GM19372 (cell line): ENCODE measurements around the gene CRISPLD2.

ENCODE experiments used
- ATAC-seq: cut with Tn5 transposase; IDR thresholded peaks from one replicate; pipeline ENCODE4 v1.9.1; 2021; ENCODE audit warnings: mild to moderate bottlenecking, low read depth, moderate library complexity; ENCODE audit not compliant: unreplicated experiment

The CRISPLD2 gene

DNA sequence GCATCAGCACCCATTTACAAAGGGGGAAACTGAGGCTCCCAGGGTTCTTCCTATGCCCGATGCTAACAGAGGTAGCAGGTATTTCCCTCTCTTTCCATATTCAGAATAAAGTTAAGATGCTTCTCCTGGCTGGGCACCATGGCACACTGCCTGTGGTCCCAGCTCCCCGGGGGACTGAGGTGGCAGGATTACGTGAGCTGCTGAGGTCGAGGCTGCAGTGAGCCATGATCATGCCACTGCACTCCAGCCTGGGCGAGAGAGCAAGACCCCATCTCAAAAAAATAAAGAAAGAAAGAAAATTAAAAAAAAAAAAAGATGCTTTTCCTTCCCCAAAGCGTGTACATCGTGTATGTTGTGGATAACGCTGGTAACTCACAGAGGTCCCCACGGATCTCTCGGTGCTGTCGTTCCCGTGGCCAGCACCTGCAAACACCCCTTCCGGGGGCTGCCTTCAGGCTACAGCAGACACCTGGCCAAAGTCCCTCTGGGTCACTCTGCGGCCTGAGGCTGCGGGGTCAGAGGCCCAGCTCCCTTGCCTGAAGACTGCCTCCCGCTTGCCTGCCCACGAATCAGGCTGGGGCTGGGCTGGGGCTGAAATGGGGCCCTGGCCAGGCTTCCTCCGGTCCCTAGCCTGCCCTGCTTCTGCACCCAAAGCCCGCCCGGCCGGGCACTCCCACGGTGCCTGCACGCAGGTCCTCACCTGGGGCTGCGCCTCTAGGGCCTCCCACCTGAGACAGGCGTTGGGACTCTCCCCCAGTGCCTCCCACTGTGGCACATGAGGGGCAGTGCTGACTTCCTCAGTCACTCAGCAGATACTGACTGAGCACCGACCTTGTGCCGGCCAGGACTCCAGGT lies 128.4 kb downstream of the CRISPLD2 start:
- ATAC-seq, result no peak

GRCh38 chr16:84948851-84949610 lies 129.2 kb downstream of the CRISPLD2 start:
- no peak for ATAC-seq

GRCh38 chr16:84949772-84950436 lies 130.1 kb downstream of the CRISPLD2 start:
- ATAC-seq, result no peak

- no peak for ATAC-seq
Measured at GRCh38 chr16:84950906-84951305, 131.1 kb downstream of the CRISPLD2 start.

DNA sequence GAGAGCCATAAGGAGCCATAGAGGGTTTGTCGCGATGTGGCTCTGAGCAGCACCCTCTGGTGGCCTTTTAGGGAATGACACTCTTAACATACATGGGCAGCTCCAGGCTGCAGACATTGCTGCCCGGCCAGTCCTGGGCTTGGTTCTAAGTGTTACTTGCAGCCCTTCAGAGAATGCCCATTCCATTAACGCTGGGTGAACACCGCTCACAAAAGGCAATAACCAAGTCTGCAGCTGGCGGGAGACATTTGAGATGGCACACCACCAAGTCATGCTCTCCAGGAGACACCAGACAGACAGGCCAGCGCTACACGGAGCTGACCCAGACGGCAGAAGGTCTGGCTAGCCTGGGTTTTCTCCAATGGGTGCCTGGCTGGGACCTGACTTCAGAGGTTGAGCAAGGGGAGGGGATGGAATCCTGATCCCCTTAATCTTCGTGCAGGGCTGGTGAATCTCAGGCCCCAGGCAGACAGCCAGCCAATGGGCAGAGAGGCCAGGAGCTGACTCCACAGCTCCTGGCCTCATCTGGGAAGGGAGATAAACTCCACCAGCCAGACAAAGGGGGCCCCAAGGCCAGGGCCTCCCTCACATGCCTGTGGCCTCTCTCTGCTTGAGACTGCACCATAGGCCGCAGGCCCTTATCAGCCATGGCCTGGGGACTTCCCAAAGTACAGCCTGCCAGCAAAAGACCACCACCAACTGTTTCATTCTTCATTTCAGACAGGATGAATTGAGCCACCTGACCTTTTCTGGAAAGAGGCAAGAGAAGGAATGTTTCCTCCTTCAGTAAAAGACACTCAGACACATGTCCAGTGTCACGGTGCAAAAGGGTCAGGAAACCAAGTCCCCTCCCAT lies 132.8 kb downstream of the CRISPLD2 start:
- peak; percentile 67 for ATAC-seq

GRCh38 chr16:84953190-84953746 lies 133.5 kb downstream of the CRISPLD2 start:
- ATAC-seq, result no peak

- no peak for ATAC-seq
Measured at GRCh38 chr16:84955427-84955826, 135.6 kb downstream of the CRISPLD2 start.

DNA sequence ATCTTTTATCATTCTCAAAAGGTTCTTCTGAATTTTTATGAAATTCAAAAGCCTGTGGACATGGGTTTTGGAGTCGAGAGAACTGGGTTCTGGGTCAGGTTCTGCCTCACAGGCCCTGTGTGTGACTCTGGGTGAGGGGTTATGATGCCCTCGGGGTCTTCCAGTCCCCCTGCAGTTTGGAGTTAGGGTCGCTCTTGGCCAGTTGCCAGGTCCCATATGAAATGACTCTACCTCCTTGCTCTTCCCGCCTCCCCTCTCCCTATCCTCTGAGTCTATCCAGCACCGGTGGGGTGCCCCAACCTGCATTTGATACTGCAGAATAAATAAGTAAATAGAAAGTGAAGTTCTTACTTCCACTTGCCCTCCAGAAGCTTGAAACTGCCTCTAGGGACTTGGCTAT lies 137.4 kb downstream of the CRISPLD2 start:
- ATAC-seq, result no peak

DNA sequence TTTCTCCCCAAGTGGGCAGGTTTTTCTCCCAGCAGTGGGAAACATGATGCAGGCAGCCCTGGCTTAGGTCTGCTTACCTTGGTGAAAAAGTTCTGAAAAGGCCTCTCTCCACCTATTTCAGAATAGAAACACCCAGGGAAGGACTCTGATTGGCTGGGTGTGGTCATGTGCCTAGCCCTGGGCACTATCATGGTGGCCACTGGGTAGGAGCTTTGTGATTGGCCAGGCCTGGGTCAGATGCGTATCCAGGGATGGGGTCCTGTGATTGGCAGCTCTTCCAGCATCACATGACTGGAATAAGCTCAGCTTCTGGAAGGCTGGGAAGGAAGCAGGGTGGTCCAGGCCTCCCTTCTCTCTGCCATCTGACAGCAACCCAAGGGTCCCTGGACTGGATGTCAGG lies 138.0 kb downstream of the CRISPLD2 start:
- no peak for ATAC-seq
